ENCODE data around the gene PGAP1. TPM values are rescaled to one million over a fixed set of nuclear protein-coding genes. Genes with fewer than 3 reads are reported as not detected.

PGAP1 gene
- polyA plus RNA-seq, 1 of the 3 experiments (the other 2 are of a cell fraction): 3.4 TPM

GRCh38 chr2:196926562-196927375 lies at the start of gene PGAP1 (continued):
- TF ChIP-seq USF1 (IDR thresholded peaks at IDR 0.05; ENCODE audit: borderline replicate concordance, low read depth) (no peak), GABPA (IDR thresholded peaks at IDR 0.05; ENCODE audit: low read depth) (no peak), TCF12 (IDR thresholded peaks at IDR 0.05) (peak; percentile 16; the same call in 1 of the 2 replicates), TAF1 (IDR thresholded peaks at IDR 0.05; ENCODE audit: borderline replicate concordance, low read depth, low read length) (peak; percentile 49), POLR2AphosphoS5 (IDR thresholded peaks at IDR 0.05; ENCODE audit: low read depth, low read length) (peak; percentile 76), ZBTB33 (IDR thresholded peaks at IDR 0.05; ENCODE audit: borderline replicate concordance, low read depth) (no peak), FOSL2 (IDR thresholded peaks at IDR 0.05; ENCODE audit: borderline replicate concordance, low read depth) (no peak), CTCF (IDR thresholded peaks at IDR 0.05) (no peak), RFX5 (IDR thresholded peaks at IDR 0.05; ENCODE audit: low read length) (no peak), FOXM1 (IDR thresholded peaks at IDR 0.05; ENCODE audit: low read depth) (peak; percentile 24; the same call in 1 of the 2 replicates), RAD21 (IDR thresholded peaks at IDR 0.05; ENCODE audit: low read length) (no peak), TEAD4 (IDR thresholded peaks at IDR 0.05; ENCODE audit: borderline replicate concordance, insufficient read depth) (no peak), MEF2A (IDR thresholded peaks at IDR 0.05; ENCODE audit: borderline replicate concordance, low read depth) (no peak)

- no peak for DNase-seq
- no peak overlapping the region for H3K4me3 ChIP-seq (ENCODE audit: low read depth in 2 of 2, low read length in 1 of 2)
- no peaks in the 10 kb centered on the region; a peak in 2 of 4 replicates for H3K4me1 ChIP-seq (ENCODE audit: control insufficient read depth in 1 of 2, insufficient read depth in 2 of 2, low read depth in 1 of 2, low read length in 1 of 2)
- H3K36me3 ChIP-seq (replicated peaks in 1 of 2; ENCODE audit: control insufficient read depth in 1 of 2, insufficient read depth in 2 of 2, low read length in 1 of 2): no peaks in the 10 kb centered on the region
- no peaks in the 10 kb centered on the region for H3K27me3 ChIP-seq (ENCODE audit: insufficient read depth)
- H2AFZ ChIP-seq (ENCODE audit: low read depth): no peak overlapping the region
- TF ChIP-seq SMC3 (IDR thresholded peaks at IDR 0.05; ENCODE audit: low read depth, low read length) (no peak), RFX5 (IDR thresholded peaks at IDR 0.05; ENCODE audit: low read length) (no peak), SIN3A (IDR thresholded peaks at IDR 0.05; ENCODE audit: borderline replicate concordance, low read depth, low read length) (no peak)
- H3K9ac ChIP-seq: no peak overlapping the region
- H4K20me1 ChIP-seq (ENCODE audit: insufficient read depth): no peaks in the 10 kb centered on the region
- POLR2A ChIA-PET: no interaction called here
- H3K27ac ChIP-seq (ENCODE audit: low read depth in 2 of 2, low read length in 1 of 2): no peak overlapping the region
- no peaks in the 10 kb centered on the region; the same call in 1 of the 2 replicates for H3K9me3 ChIP-seq
- no peaks in the 10 kb centered on the region for H3K9me2 ChIP-seq
- no peak overlapping the region for H3K4me2 ChIP-seq
- CTCF ChIA-PET: no interaction called here
- H3K79me2 ChIP-seq (ENCODE audit: insufficient read depth): no peaks in the 10 kb centered on the region
- 82% methylated on average over 1 of the region's 1 CpG for WGBS (ENCODE audit: low lambda C conversion rate)
- no peaks in the 10 kb centered on the region for H3F3A ChIP-seq (replicated peaks; ENCODE audit: insufficient read depth)
These were observed 48.5 kb upstream of the PGAP1 start for GRCh38 chr2:196974970-196975369.
